Measurements from ENCODE around the gene BSN. TPM values are rescaled to one million over a fixed set of nuclear protein-coding genes. Genes with fewer than 3 reads are reported as not detected.

The BSN gene
- total RNA-seq, 1 experiment from 2014 or later = 0.87 TPM

DNA sequence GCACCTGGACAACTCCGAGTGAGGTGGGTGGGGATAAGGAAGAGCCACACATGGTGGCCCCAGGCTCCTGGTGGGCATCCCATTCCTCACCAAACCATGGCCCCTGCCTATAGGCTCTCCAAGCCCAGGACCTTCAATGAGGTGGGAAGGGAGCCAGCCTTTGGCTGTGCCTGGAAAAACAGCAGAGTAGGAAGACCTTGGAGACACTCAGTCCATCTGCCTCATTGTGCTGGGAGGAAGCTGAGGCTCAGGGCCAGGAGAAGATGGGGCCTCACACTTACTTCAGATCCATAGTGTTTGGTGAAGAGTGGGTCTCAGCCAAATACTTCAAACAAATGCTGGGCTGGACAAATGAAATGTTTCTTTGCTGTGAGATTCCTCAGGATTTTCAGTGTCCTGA is 72.5 kb downstream of the BSN start:
- POLR2A ChIA-PET = no interaction called here
- DNase-seq (ENCODE audit: low read depth, low spot score) (no peak), ATAC-seq (no peak)
- Histone ChIP-seq H3K27ac (ENCODE audit: low read length) (no peak overlapping the region), H3K4me1 (ENCODE audit: control insufficient read depth, insufficient read depth, low read length) (no peaks in the 10 kb centered on the region), H3K36me3 (ENCODE audit: control insufficient read depth, insufficient read depth, low read length) (no peaks in the 10 kb centered on the region), H3K27me3 (ENCODE audit: control insufficient read depth, insufficient read depth, low read length) (no peaks in the 10 kb centered on the region; the same call in 1 of the 2 replicates), H3K9me3 (ENCODE audit: control insufficient read depth, insufficient read depth, low read depth, low read length) (no peaks in the 10 kb centered on the region), H3K4me3 (ENCODE audit: low read depth in 2 of 2, low read length in 2 of 2) (no peak overlapping the region)
- in situ Hi-C loops (cut with HindIII; ENCODE audit: low pct_unique_long_range_greater_than_20kb, low sequenced_read_pairs) = no loop called here
- CTCF ChIA-PET = no interaction called here
- intact Hi-C loops (cut with micrococcal nuclease; ENCODE audit: unreplicated experiment) = no loop called here
- no TSS peak for BruUV-seq (replicated peaks)
- TF ChIP-seq SIN3A (IDR thresholded peaks at IDR 0.05; ENCODE audit: borderline replicate concordance, insufficient read depth, low read depth, low read length) = no peak

DNA sequence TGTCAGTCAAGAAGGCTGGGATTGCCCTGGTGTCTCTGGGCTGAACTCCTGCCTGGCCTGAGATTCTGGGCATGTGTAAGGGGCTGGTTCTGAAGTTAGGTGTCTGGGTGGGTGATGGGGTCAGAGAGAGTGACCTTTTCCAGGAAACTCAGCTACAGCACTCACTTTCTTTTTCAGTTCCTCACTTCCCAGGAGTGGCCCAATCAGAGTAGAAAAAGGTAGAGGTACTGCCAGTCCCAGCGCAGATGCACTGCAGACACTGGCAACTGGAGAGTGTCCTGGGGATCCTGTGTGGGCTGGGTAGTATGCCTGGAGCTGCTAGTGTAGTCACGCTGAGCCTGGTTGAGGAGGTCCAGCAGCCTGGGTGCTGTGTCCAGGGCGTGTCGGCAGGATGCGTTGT is 73.4 kb downstream of the BSN start:
- ATAC-seq = no peak; the same call in 1 of the 2 replicates
- intact Hi-C loops (cut with micrococcal nuclease; ENCODE audit: unreplicated experiment) = no loop called here
- in situ Hi-C loops (cut with HindIII; ENCODE audit: low pct_unique_long_range_greater_than_20kb, low sequenced_read_pairs) = no loop called here
- Histone ChIP-seq H3K36me3 (ENCODE audit: control insufficient read depth, insufficient read depth, low read length) (no peaks in the 10 kb centered on the region), H3K4me3 (ENCODE audit: low read depth in 2 of 2, low read length in 2 of 2) (no peak overlapping the region), H3K9me3 (ENCODE audit: control insufficient read depth, insufficient read depth, low read depth, low read length) (no peaks in the 10 kb centered on the region), H3K27me3 (ENCODE audit: control insufficient read depth, insufficient read depth, low read length) (no peaks in the 10 kb centered on the region), H3K27ac (ENCODE audit: low read length) (no peak overlapping the region), H3K4me1 (ENCODE audit: control insufficient read depth, insufficient read depth, low read length) (no peaks in the 10 kb centered on the region)
- TF ChIP-seq TCF7L2 (IDR thresholded peaks at IDR 0.05; ENCODE audit: low read depth, low read length) = no peak
- TF ChIP-seq POLR2AphosphoS5 (IDR thresholded peaks at IDR 0.05; ENCODE audit: low read depth, low read length) = no peak
- TF ChIP-seq, protein P1, sequence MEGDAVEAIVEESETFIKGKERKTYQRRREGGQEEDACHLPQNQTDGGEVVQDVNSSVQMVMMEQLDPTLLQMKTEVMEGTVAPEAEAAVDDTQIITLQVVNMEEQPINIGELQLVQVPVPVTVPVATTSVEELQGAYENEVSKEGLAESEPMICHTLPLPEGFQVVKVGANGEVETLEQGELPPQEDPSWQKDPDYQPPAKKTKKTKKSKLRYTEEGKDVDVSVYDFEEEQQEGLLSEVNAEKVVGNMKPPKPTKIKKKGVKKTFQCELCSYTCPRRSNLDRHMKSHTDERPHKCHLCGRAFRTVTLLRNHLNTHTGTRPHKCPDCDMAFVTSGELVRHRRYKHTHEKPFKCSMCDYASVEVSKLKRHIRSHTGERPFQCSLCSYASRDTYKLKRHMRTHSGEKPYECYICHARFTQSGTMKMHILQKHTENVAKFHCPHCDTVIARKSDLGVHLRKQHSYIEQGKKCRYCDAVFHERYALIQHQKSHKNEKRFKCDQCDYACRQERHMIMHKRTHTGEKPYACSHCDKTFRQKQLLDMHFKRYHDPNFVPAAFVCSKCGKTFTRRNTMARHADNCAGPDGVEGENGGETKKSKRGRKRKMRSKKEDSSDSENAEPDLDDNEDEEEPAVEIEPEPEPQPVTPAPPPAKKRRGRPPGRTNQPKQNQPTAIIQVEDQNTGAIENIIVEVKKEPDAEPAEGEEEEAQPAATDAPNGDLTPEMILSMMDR (IDR thresholded peaks at IDR 0.05) = no peak
- TF ChIP-seq SIN3A (IDR thresholded peaks at IDR 0.05; ENCODE audit: borderline replicate concordance, insufficient read depth, low read depth, low read length) = no peak
- TF ChIP-seq, protein P2, sequence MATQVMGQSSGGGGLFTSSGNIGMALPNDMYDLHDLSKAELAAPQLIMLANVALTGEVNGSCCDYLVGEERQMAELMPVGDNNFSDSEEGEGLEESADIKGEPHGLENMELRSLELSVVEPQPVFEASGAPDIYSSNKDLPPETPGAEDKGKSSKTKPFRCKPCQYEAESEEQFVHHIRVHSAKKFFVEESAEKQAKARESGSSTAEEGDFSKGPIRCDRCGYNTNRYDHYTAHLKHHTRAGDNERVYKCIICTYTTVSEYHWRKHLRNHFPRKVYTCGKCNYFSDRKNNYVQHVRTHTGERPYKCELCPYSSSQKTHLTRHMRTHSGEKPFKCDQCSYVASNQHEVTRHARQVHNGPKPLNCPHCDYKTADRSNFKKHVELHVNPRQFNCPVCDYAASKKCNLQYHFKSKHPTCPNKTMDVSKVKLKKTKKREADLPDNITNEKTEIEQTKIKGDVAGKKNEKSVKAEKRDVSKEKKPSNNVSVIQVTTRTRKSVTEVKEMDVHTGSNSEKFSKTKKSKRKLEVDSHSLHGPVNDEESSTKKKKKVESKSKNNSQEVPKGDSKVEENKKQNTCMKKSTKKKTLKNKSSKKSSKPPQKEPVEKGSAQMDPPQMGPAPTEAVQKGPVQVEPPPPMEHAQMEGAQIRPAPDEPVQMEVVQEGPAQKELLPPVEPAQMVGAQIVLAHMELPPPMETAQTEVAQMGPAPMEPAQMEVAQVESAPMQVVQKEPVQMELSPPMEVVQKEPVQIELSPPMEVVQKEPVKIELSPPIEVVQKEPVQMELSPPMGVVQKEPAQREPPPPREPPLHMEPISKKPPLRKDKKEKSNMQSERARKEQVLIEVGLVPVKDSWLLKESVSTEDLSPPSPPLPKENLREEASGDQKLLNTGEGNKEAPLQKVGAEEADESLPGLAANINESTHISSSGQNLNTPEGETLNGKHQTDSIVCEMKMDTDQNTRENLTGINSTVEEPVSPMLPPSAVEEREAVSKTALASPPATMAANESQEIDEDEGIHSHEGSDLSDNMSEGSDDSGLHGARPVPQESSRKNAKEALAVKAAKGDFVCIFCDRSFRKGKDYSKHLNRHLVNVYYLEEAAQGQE (IDR thresholded peaks at IDR 0.05; ENCODE audit: insufficient read depth in 1 of 2, low read depth in 2 of 2, low read length in 1 of 2) = no peak
- ChIA-PET CTCF (no interaction called here), POLR2A (no interaction called here)
- BruUV-seq (replicated peaks) = no TSS peak
- DNase-seq (ENCODE audit: low read depth, low spot score) = no peak

GRCh38 chr3:49628249-49628648 is 74.0 kb downstream of the BSN start:
- Histone ChIP-seq H3K4me3 (ENCODE audit: low read depth in 2 of 2, low read length in 2 of 2) (no peak overlapping the region), H3K27me3 (ENCODE audit: control insufficient read depth, insufficient read depth, low read length) (no peaks in the 10 kb centered on the region), H3K4me1 (ENCODE audit: control insufficient read depth, insufficient read depth, low read length) (no peaks in the 10 kb centered on the region), H3K36me3 (ENCODE audit: control insufficient read depth, insufficient read depth, low read length) (no peaks in the 10 kb centered on the region), H3K27ac (ENCODE audit: low read length) (no peak overlapping the region), H3K9me3 (ENCODE audit: control insufficient read depth, insufficient read depth, low read depth, low read length) (no peaks in the 10 kb centered on the region)
- ATAC-seq (no peak), DNase-seq (ENCODE audit: low read depth, low spot score) (no peak)
- in situ Hi-C loops (cut with HindIII; ENCODE audit: low pct_unique_long_range_greater_than_20kb, low sequenced_read_pairs) = no loop called here
- TF ChIP-seq POLR2AphosphoS5 (IDR thresholded peaks at IDR 0.05; ENCODE audit: low read depth, low read length) (no peak), TCF7L2 (IDR thresholded peaks at IDR 0.05; ENCODE audit: low read depth, low read length) (no peak)
- TF ChIP-seq, protein P2 (IDR thresholded peaks at IDR 0.05; ENCODE audit: insufficient read depth in 1 of 2, low read depth in 2 of 2, low read length in 1 of 2) = no peak
- TF ChIP-seq, protein P1 (IDR thresholded peaks at IDR 0.05) = no peak
- no TSS peak for BruUV-seq (replicated peaks)
- intact Hi-C loops (cut with micrococcal nuclease; ENCODE audit: unreplicated experiment) = no loop called here
- CTCF ChIA-PET = no interaction called here
- POLR2A ChIA-PET = no interaction called here
